CD4-positive, alpha-beta T cell treated with Interferon alpha-2 for 1 hour (primary cell): Measurements from ENCODE around the gene HLA-DQA2.
"Not testable (repeated sequence)": the region's sequence is repeated elsewhere in the genome, so short reads cannot be mapped to it uniquely, and the experiment has no call there.

ENCODE experiments used
- DNase-seq, 2 donors: peaks; one replicate each; pipeline ENCODE4 v3.0.0-alpha.2; 2020 to 2022

HLA-DQA2 gene

GRCh38 chr6:32782923-32783322 lies 41.7 kb downstream of the HLA-DQA2 start:
- DNase-seq = not testable (repeated sequence)

GRCh38 chr6:32785781-32786533 lies 44.8 kb downstream of the HLA-DQA2 start:
- peak; percentile 40 to 63 for DNase-seq

GRCh38 chr6:32790306-32790705 lies 49.1 kb downstream of the HLA-DQA2 start:
- no peak for DNase-seq

- DNase-seq = no peak
Observed at GRCh38 chr6:32792901-32793435, 51.8 kb downstream of the HLA-DQA2 start.

- DNase-seq = peak; percentile 12 to 13
Observed at GRCh38 chr6:32794510-32794909, 53.3 kb downstream of the HLA-DQA2 start.
